Measurements from ENCODE around the gene TRIM29. TPM values are rescaled to one million over a fixed set of nuclear protein-coding genes. Genes with fewer than 3 reads are reported as not detected.
A peak's percentile ranks its signal among the peaks of the same experiment; 100 is the strongest.

The TRIM29 gene
- total RNA-seq, 1 experiment from 2014 or later, result not detected

DNA sequence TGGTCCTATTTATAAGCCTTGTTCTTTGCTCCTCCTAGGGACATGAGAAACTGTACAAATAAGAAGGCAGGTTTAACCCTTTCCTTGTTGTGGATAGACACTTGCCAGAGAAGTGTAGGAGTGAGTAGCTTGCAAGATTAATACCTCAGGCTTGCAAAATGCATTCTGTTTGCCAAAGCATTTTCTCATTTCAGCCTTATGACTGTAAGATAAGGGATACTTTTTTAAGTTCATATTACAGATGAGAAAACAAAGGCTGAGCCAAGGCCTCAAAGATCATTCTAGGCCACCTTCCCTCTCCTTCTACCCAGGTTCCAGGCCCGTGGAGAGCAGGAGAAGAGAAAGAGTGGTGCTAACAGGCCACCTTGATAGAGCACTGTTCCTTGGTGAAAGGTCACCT lies 46.8 kb downstream of the TRIM29 start:
- no peak overlapping the region for H3K4me2 ChIP-seq (ENCODE audit: low read depth, low read length, poor library complexity, severe bottlenecking)
- H3K9ac ChIP-seq (ENCODE audit: low read length), result no peak overlapping the region
- no peaks in the 10 kb centered on the region for H3K27me3 ChIP-seq (ENCODE audit: low read length)
- H3K36me3 ChIP-seq (ENCODE audit: insufficient read depth, low read length), result no peaks in the 10 kb centered on the region
- no peak for DNase-seq
- no peaks in the 10 kb centered on the region for H4K20me1 ChIP-seq (ENCODE audit: insufficient read depth, low read depth, low read length)
- H3K4me1 ChIP-seq (ENCODE audit: low read length), result no peaks in the 10 kb centered on the region
- H3K4me3 ChIP-seq (ENCODE audit: low read length), result no peak overlapping the region
- H2AFZ ChIP-seq (ENCODE audit: low read length), result no peak overlapping the region
- H3K79me2 ChIP-seq (ENCODE audit: low read length), result no peaks in the 10 kb centered on the region
- H3K27ac ChIP-seq (ENCODE audit: low read length), result no peak overlapping the region
- H3K9me2 ChIP-seq (replicated peaks; ENCODE audit: insufficient read depth, low read length), result no peaks in the 10 kb centered on the region
- no peaks in the 10 kb centered on the region for H3K9me3 ChIP-seq (ENCODE audit: low read length)

DNA sequence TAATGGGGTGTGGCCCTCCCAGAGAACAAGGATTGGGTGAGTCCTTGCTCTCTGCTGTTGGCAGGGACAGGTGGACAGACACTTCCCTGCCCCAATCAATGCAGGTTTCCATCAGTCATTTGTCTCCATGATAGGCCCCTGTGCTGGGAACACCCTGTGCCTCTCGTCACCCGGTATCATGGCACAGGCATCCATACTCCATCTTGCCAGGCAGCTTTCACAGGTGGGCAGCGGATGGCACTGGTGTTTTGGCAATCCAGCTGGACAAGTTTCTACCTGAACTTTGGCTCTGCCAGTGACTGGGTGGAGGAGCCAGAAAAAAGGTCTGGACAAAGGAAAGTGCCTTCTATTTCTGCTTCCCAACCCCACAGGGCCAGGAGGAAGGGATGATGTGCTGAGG lies 47.5 kb downstream of the TRIM29 start:
- no peak overlapping the region for H2AFZ ChIP-seq (ENCODE audit: low read length)
- no peak for DNase-seq
- H3K4me3 ChIP-seq (ENCODE audit: low read length), result no peak overlapping the region
- H3K4me1 ChIP-seq (ENCODE audit: low read length), result no peaks in the 10 kb centered on the region
- H3K4me2 ChIP-seq (ENCODE audit: low read depth, low read length, poor library complexity, severe bottlenecking), result no peak overlapping the region
- no peaks in the 10 kb centered on the region for H3K27me3 ChIP-seq (ENCODE audit: low read length)
- H4K20me1 ChIP-seq (ENCODE audit: insufficient read depth, low read depth, low read length), result no peaks in the 10 kb centered on the region
- no peaks in the 10 kb centered on the region for H3K9me2 ChIP-seq (replicated peaks; ENCODE audit: insufficient read depth, low read length)
- no peak overlapping the region for H3K27ac ChIP-seq (ENCODE audit: low read length)
- no peaks in the 10 kb centered on the region for H3K79me2 ChIP-seq (ENCODE audit: low read length)
- H3K9ac ChIP-seq (ENCODE audit: low read length), result no peak overlapping the region
- no peaks in the 10 kb centered on the region for H3K36me3 ChIP-seq (ENCODE audit: insufficient read depth, low read length)
- H3K9me3 ChIP-seq (ENCODE audit: low read length), result no peaks in the 10 kb centered on the region

DNA sequence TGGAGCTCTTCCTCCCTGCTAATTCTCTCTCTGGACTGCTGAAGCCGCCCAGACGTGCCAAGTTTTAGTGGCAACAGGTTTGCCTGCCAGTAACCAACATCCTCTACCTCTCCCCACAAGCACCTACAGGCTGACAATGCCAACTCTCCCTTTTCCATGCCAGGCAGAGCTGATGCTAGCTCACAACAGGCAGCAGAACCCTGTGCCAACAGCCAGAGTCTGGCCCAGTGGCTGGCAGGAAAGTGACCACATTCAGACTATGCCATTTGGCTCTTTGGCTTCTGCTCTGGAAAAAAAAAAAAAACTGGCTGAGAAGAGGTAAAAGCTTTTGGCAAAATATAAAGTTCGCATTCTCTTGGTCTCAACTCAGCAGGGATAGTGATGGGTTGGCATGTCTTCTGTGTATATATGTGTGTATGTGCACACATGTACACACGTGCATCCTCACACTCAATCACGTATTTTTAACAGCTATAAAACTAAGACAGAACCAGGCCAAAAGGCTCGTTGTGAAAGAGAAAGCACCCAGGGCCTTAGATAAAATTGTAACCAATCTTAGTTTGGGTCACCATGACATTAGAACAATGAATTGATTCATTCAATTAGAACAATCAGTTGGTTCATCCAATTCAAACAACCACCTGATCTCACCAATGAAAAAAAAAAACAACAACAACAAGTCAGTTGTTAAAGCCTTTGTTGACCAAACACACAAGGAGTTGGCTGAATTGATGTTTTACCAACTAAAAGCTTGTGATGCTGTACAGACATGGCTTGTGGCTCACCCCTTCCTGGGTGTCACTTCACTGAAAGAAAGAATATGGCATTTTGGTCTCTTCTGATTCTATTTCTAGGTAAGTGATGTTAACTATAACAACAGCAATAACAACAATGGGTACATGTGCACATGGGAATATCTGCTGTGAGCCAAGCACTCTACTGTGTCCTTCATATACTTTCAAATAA lies 48.6 kb downstream of the TRIM29 start:
- Histone ChIP-seq H3K4me1 (ENCODE audit: low read length) (no peaks in the 10 kb centered on the region), H3K4me3 (ENCODE audit: low read length) (no peak overlapping the region), H3K79me2 (ENCODE audit: low read length) (no peaks in the 10 kb centered on the region), H4K20me1 (ENCODE audit: insufficient read depth, low read depth, low read length) (no peaks in the 10 kb centered on the region), H2AFZ (ENCODE audit: low read length) (no peak overlapping the region), H3K27me3 (ENCODE audit: low read length) (no peaks in the 10 kb centered on the region), H3K9me3 (ENCODE audit: low read length) (no peaks in the 10 kb centered on the region), H3K4me2 (ENCODE audit: low read depth, low read length, poor library complexity, severe bottlenecking) (no peak overlapping the region), H3K9me2 (replicated peaks; ENCODE audit: insufficient read depth, low read length) (no peaks in the 10 kb centered on the region), H3K36me3 (ENCODE audit: insufficient read depth, low read length) (no peaks in the 10 kb centered on the region), H3K27ac (ENCODE audit: low read length) (no peak overlapping the region), H3K9ac (ENCODE audit: low read length) (no peak overlapping the region)
- DNase-seq, result no peak

DNA sequence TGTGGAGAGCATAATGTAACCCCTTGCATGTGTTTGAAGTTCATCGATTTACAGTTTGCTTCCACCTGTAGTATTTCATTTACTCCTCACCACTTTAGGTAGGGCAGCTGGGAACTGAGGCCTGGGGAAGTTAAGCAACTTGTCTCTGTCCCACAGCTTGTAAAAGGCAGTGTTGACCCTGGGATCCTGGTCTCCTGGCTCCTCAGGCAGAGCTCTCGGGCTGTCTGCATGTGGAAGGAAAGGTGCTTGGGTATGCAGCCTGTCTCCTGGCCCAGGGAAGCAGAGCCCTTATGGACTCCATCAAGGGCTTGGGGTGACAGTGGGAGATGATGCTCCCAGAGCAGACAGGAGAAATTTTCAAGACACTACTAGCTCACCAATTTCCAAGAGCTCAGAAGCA lies 49.9 kb downstream of the TRIM29 start:
- Histone ChIP-seq H4K20me1 (ENCODE audit: insufficient read depth, low read depth, low read length) (no peaks in the 10 kb centered on the region), H2AFZ (ENCODE audit: low read length) (no peak overlapping the region), H3K27me3 (ENCODE audit: low read length) (no peaks in the 10 kb centered on the region), H3K9me3 (ENCODE audit: low read length) (no peaks in the 10 kb centered on the region), H3K4me1 (ENCODE audit: low read length) (no peaks in the 10 kb centered on the region), H3K4me2 (ENCODE audit: low read depth, low read length, poor library complexity, severe bottlenecking) (no peak overlapping the region), H3K79me2 (ENCODE audit: low read length) (no peaks in the 10 kb centered on the region), H3K9ac (ENCODE audit: low read length) (no peak overlapping the region), H3K9me2 (replicated peaks; ENCODE audit: insufficient read depth, low read length) (no peaks in the 10 kb centered on the region), H3K27ac (ENCODE audit: low read length) (no peak overlapping the region), H3K36me3 (ENCODE audit: insufficient read depth, low read length) (no peaks in the 10 kb centered on the region), H3K4me3 (ENCODE audit: low read length) (no peak overlapping the region)
- DNase-seq, result no peak

DNA sequence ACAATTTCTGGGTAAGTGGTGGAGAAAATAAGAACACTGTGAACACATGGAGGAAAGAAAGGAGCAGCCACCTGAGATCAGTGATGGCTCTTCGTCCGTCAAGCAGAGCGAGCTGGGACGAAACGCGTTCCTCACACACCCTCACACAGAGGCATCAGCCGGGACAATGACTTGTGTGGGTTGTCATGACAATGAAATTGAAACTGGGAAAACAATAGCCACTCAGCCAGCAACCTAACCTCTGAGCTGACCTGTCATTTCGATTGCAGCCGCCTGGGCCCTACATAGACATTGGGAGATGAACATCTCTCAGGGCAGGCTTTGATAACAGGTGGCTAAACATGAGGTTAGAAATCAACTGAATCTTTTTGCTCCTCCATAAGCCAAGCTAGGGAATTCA lies 51.3 kb downstream of the TRIM29 start:
- Histone ChIP-seq H3K9ac (ENCODE audit: low read length) (no peak overlapping the region), H3K27me3 (ENCODE audit: low read length) (no peaks in the 10 kb centered on the region), H3K9me3 (ENCODE audit: low read length) (no peaks in the 10 kb centered on the region), H3K36me3 (ENCODE audit: insufficient read depth, low read length) (no peaks in the 10 kb centered on the region), H3K9me2 (replicated peaks; ENCODE audit: insufficient read depth, low read length) (no peaks in the 10 kb centered on the region), H2AFZ (ENCODE audit: low read length) (no peak overlapping the region), H3K79me2 (ENCODE audit: low read length) (no peaks in the 10 kb centered on the region), H4K20me1 (ENCODE audit: insufficient read depth, low read depth, low read length) (no peaks in the 10 kb centered on the region), H3K4me1 (ENCODE audit: low read length) (no peaks in the 10 kb centered on the region), H3K4me3 (ENCODE audit: low read length) (no peak overlapping the region), H3K4me2 (ENCODE audit: low read depth, low read length, poor library complexity, severe bottlenecking) (no peak overlapping the region), H3K27ac (ENCODE audit: low read length) (no peak overlapping the region)
- no peak for DNase-seq

DNA sequence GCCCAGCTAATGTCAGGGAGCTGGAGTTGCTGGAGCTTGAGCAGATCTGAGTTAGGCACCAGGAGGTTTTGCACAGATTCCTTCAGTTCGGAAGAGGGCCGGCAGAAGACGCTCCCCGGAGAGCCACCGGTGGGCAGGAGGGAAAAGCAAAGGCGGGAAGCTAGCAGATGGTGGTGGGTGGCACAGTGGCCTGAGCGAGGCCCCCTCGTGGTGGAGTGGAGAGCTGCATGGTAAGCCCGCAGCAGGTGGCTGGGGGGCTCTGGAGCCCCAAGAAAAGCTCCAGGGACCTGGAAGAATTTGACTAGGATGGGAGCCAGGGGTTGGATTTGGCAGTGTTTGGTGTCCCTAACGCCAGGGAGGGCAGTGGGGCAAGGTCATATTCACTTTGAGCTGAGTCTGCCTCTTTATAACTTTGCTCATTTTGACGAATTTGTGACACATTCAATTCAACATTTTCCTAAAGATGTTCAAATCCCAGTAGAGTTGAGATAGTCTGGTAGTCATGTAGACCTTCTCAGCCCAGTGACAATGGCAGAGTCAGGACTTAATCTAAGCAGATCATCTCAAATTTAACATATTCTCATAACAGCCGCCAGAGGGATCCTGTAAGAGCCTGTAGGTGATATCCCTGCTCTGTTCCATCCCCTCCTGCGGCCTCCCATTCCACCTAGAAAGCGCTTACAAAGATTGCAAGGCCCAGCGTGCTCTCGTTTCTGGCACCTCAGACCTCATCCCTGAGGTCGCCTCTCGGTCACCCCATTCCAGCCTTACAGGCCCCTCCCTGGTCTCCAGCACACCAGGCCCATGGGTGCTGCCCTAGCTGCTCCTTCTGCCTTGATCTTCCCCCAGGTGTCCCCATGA lies 57.9 kb downstream of the TRIM29 start:
- no peaks in the 10 kb centered on the region for H3K27me3 ChIP-seq (ENCODE audit: low read length)
- no peaks in the 10 kb centered on the region for H3K79me2 ChIP-seq (ENCODE audit: low read length)
- no peaks in the 10 kb centered on the region for H3K9me3 ChIP-seq (ENCODE audit: low read length)
- no peak overlapping the region for H3K9ac ChIP-seq (ENCODE audit: low read length)
- no peak overlapping the region for H2AFZ ChIP-seq (ENCODE audit: low read length)
- DNase-seq, result peak; percentile 45
- no peak overlapping the region for H3K4me2 ChIP-seq (ENCODE audit: low read depth, low read length, poor library complexity, severe bottlenecking)
- no peaks in the 10 kb centered on the region for H3K36me3 ChIP-seq (ENCODE audit: insufficient read depth, low read length)
- no peaks in the 10 kb centered on the region for H3K9me2 ChIP-seq (replicated peaks; ENCODE audit: insufficient read depth, low read length)
- no peaks in the 10 kb centered on the region for H3K4me1 ChIP-seq (ENCODE audit: low read length)
- H4K20me1 ChIP-seq (ENCODE audit: insufficient read depth, low read depth, low read length), result no peaks in the 10 kb centered on the region
- no peak overlapping the region for H3K4me3 ChIP-seq (ENCODE audit: low read length)
- no peak overlapping the region for H3K27ac ChIP-seq (ENCODE audit: low read length)

DNA sequence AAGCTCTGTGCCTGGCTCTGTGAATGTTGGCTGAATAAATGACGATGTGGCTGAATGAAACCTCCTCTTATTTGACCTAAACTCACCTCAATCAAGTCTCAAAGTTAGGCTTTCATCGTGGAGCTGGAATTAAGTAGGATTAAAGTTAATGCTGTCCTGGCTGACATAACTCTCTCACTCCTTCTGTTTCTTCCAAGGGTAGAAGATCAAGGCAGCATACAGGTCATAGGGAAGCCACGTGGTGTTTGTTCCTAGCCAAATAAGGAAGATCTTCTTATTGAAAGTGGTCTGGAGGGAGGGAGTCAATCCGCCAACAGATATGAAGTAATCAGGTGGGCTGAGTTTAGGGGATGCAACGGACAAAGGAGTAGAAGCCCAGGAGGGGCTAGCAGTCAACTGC lies 59.5 kb downstream of the TRIM29 start:
- Histone ChIP-seq H2AFZ (ENCODE audit: low read length) (no peak overlapping the region), H3K9ac (ENCODE audit: low read length) (no peak overlapping the region), H3K36me3 (ENCODE audit: insufficient read depth, low read length) (no peaks in the 10 kb centered on the region), H3K79me2 (ENCODE audit: low read length) (no peaks in the 10 kb centered on the region), H3K4me2 (ENCODE audit: low read depth, low read length, poor library complexity, severe bottlenecking) (no peak overlapping the region), H3K27me3 (ENCODE audit: low read length) (no peaks in the 10 kb centered on the region), H3K4me1 (ENCODE audit: low read length) (no peaks in the 10 kb centered on the region), H3K9me2 (replicated peaks; ENCODE audit: insufficient read depth, low read length) (no peaks in the 10 kb centered on the region), H3K27ac (ENCODE audit: low read length) (no peak overlapping the region), H3K9me3 (ENCODE audit: low read length) (no peaks in the 10 kb centered on the region), H4K20me1 (ENCODE audit: insufficient read depth, low read depth, low read length) (no peaks in the 10 kb centered on the region), H3K4me3 (ENCODE audit: low read length) (no peak overlapping the region)
- no peak for DNase-seq

DNA sequence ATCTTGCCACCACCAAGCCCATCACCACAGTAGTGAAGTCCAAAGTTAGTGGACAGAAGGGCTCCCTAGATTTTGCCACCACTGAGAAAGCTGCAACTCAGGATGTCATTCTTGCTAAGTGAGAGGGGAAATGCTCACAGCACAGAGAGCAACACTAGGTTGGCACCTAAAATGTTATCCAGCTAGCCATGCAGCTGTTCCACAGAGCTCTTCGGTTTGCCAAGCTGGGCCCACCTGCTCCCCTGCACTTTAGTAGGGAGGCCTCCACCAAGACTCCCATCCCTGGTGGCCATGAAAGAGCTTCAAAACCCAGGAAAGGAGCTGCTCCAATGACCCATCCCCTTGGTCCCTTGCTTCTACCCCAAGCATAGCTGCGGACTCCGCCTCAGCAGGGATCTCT lies 63.8 kb downstream of the TRIM29 start:
- Histone ChIP-seq H2AFZ (ENCODE audit: low read length) (no peak overlapping the region), H3K4me1 (ENCODE audit: low read length) (no peaks in the 10 kb centered on the region), H3K36me3 (ENCODE audit: insufficient read depth, low read length) (no peaks in the 10 kb centered on the region), H3K9me2 (replicated peaks; ENCODE audit: insufficient read depth, low read length) (no peaks in the 10 kb centered on the region), H4K20me1 (ENCODE audit: insufficient read depth, low read depth, low read length) (no peaks in the 10 kb centered on the region), H3K4me3 (ENCODE audit: low read length) (no peak overlapping the region), H3K27ac (ENCODE audit: low read length) (no peak overlapping the region), H3K9me3 (ENCODE audit: low read length) (no peaks in the 10 kb centered on the region), H3K27me3 (ENCODE audit: low read length) (no peaks in the 10 kb centered on the region), H3K4me2 (ENCODE audit: low read depth, low read length, poor library complexity, severe bottlenecking) (no peak overlapping the region), H3K79me2 (ENCODE audit: low read length) (no peaks in the 10 kb centered on the region), H3K9ac (ENCODE audit: low read length) (no peak overlapping the region)
- no peak for DNase-seq

Measured in Karpas-422 (cell line).